HEK293 (cell line): ENCODE measurements around the gene SLC1A3.
A peak's percentile ranks its signal among the peaks of the same experiment; 100 is the strongest.

Experiments used
- ELK4 ChIP-seq: IDR thresholded peaks from 2 replicates; pipeline ENCODE4 v1.6.1; 2011; ENCODE audit warnings: mild to moderate bottlenecking, low read depth, low read length, borderline replicate concordance
- GLI2 ChIP-seq: fragments of 450-650 bp; formaldehyde crosslinking; IDR thresholded peaks from 2 replicates; pipeline ENCODE4; 2017; ENCODE audit warnings: missing biosample characterization, missing genetic modification characterization, low read depth, borderline replicate concordance
- GLIS2 ChIP-seq: fragments of 450-650 bp; formaldehyde crosslinking; IDR thresholded peaks from 2 replicates; pipeline ENCODE4 v1.5.1; 2016; ENCODE audit warnings: missing biosample characterization, missing genetic modification characterization
- KLF16 ChIP-seq: fragments of 450-650 bp; formaldehyde crosslinking; IDR thresholded peaks from 2 replicates; pipeline ENCODE4 v1.5.1; 2017; ENCODE audit warnings: missing biosample characterization, missing genetic modification characterization
- KLF9 ChIP-seq: fragments of 450-650 bp; formaldehyde crosslinking; IDR thresholded peaks from 2 replicates; pipeline ENCODE4 v1.5.1; 2016; ENCODE audit warnings: missing biosample characterization, missing genetic modification characterization, low read depth
- MZF1 ChIP-seq: fragments of 450-650 bp; formaldehyde crosslinking; IDR thresholded peaks from 2 replicates; pipeline ENCODE4 v1.5.1; 2017; ENCODE audit warnings: missing biosample characterization, missing genetic modification characterization, borderline replicate concordance
- RBAK ChIP-seq: fragments of 450-650 bp; formaldehyde crosslinking; IDR thresholded peaks from 2 replicates; pipeline ENCODE4 v1.5.1; 2016; ENCODE audit warnings: missing biosample characterization, missing genetic modification characterization
- ZBTB8A ChIP-seq: fragments of 450-650 bp; formaldehyde crosslinking; IDR thresholded peaks from 2 replicates; pipeline ENCODE4 v1.5.1; 2016; ENCODE audit warnings: missing biosample characterization, missing genetic modification characterization
- ZIC2 ChIP-seq: fragments of 450-650 bp; formaldehyde crosslinking; IDR thresholded peaks from 2 replicates; pipeline ENCODE4 v1.5.1; 2016; ENCODE audit warnings: missing biosample characterization, missing genetic modification characterization
- ZNF10 ChIP-seq: fragments of 450-650 bp; formaldehyde crosslinking; IDR thresholded peaks from 2 replicates; pipeline ENCODE4 v1.5.1; 2017; ENCODE audit warnings: missing biosample characterization, missing genetic modification characterization
- ZNF121 ChIP-seq: fragments of 450-650 bp; formaldehyde crosslinking; IDR thresholded peaks from 2 replicates; pipeline ENCODE4 v1.5.1; 2016; ENCODE audit warnings: missing biosample characterization, missing genetic modification characterization
- ZNF274 ChIP-seq, 2 experiments: fragments of 200-500 bp in 1 of 2; fragments of 450-650 bp in 1 of 2; sonication (Bioruptor generic) in 1 of 2; formaldehyde crosslinking in 1 of 2; IDR thresholded peaks; 2 replicates each; pipeline versions ENCODE4 v1.5.1 to v1.6.1; 2014 to 2016; ENCODE audit warnings: borderline replicate concordance in 1 of 2, inconsistent platforms in 1 of 2, low read length in 1 of 2, missing biosample characterization in 1 of 2, missing genetic modification characterization in 1 of 2
- ZNF404 ChIP-seq: fragments of 450-650 bp; formaldehyde crosslinking; IDR thresholded peaks from 2 replicates; pipeline ENCODE4 v1.5.1; 2017; ENCODE audit warnings: missing biosample characterization, missing genetic modification characterization
- ZNF561 ChIP-seq: fragments of 450-650 bp; IDR thresholded peaks from 2 replicates; pipeline ENCODE4 v1.5.1; 2018; ENCODE audit warnings: missing biosample characterization, missing genetic modification characterization, borderline replicate concordance
- ZNF585B ChIP-seq: fragments of 450-650 bp; formaldehyde crosslinking; IDR thresholded peaks from 2 replicates; pipeline ENCODE4 v1.5.1; 2016; ENCODE audit warnings: missing biosample characterization, missing genetic modification characterization
- ZNF645 ChIP-seq: fragments of 450-650 bp; formaldehyde crosslinking; IDR thresholded peaks from 2 replicates; pipeline ENCODE4; 2016; ENCODE audit warnings: missing biosample characterization, missing genetic modification characterization
- ZNF658 ChIP-seq: fragments of 450-650 bp; formaldehyde crosslinking; IDR thresholded peaks from 2 replicates; pipeline ENCODE4; 2016; ENCODE audit warnings: missing biosample characterization, missing genetic modification characterization
- ZNF677 ChIP-seq: fragments of 450-650 bp; IDR thresholded peaks from 2 replicates; pipeline ENCODE4 v1.5.0; 2018; ENCODE audit warnings: missing biosample characterization, mild to moderate bottlenecking, missing genetic modification characterization, moderate library complexity
- ZNF76 ChIP-seq: fragments of 450-650 bp; formaldehyde crosslinking; IDR thresholded peaks from 2 replicates; pipeline ENCODE4; 2016; ENCODE audit warnings: low read depth, missing biosample characterization, missing genetic modification characterization, borderline replicate concordance
- ZSCAN5A ChIP-seq: fragments of 450-650 bp; formaldehyde crosslinking; IDR thresholded peaks from 2 replicates; pipeline ENCODE4 v1.5.1; 2016; ENCODE audit warnings: missing biosample characterization, missing genetic modification characterization
- TF ChIP-seq, protein P1 (sequence below): fragments of 450-650 bp; formaldehyde crosslinking; conservative IDR thresholded peaks from 2 replicates; pipeline ENCODE4 v1.5.1; 2016; ENCODE audit warnings: low read depth, missing biosample characterization, missing genetic modification characterization
- TF ChIP-seq, protein P2 (sequence below): fragments of 450-650 bp; formaldehyde crosslinking; IDR thresholded peaks from 2 replicates; pipeline ENCODE4 v1.5.1; 2017; ENCODE audit warnings: missing biosample characterization, mild to moderate bottlenecking, missing genetic modification characterization, moderate library complexity
- TF ChIP-seq, protein P3 (sequence below): fragments of 450-650 bp; formaldehyde crosslinking; IDR thresholded peaks from 2 replicates; pipeline ENCODE4 v1.5.1; 2016; ENCODE audit warnings: missing biosample characterization, missing genetic modification characterization

Gene SLC1A3

GRCh38 chr5:36690041-36690961 is 83.9 kb downstream of the SLC1A3 start (continued):
- TF ChIP-seq, protein P1, sequence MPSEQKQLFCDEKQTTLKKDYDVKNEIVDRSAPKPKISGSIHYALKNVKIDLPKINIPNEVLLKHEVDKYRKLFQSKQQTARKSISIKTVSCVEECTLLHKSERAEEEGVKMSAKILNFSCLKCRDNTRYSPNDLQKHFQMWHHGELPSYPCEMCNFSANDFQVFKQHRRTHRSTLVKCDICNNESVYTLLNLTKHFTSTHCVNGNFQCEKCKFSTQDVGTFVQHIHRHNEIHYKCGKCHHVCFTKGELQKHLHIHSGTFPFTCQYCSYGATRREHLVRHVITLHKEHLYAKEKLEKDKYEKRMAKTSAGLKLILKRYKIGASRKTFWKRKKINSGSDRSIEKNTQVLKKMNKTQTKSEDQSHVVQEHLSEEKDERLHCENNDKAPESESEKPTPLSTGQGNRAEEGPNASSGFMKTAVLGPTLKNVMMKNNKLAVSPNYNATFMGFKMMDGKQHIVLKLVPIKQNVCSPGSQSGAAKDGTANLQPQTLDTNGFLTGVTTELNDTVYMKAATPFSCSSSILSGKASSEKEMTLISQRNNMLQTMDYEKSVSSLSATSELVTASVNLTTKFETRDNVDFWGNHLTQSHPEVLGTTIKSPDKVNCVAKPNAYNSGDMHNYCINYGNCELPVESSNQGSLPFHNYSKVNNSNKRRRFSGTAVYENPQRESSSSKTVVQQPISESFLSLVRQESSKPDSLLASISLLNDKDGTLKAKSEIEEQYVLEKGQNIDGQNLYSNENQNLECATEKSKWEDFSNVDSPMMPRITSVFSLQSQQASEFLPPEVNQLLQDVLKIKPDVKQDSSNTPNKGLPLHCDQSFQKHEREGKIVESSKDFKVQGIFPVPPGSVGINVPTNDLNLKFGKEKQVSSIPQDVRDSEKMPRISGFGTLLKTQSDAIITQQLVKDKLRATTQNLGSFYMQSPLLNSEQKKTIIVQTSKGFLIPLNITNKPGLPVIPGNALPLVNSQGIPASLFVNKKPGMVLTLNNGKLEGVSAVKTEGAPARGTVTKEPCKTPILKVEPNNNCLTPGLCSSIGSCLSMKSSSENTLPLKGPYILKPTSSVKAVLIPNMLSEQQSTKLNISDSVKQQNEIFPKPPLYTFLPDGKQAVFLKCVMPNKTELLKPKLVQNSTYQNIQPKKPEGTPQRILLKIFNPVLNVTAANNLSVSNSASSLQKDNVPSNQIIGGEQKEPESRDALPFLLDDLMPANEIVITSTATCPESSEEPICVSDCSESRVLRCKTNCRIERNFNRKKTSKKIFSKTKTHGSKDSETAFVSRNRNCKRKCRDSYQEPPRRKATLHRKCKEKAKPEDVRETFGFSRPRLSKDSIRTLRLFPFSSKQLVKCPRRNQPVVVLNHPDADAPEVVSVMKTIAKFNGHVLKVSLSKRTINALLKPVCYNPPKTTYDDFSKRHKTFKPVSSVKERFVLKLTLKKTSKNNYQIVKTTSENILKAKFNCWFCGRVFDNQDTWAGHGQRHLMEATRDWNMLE, result peak; percentile 83
- TF ChIP-seq ZNF274 (IDR thresholded peaks at IDR 0.05; ENCODE audit: low read length) (no peak), ZNF274 (tag by site-specific recombination; IDR thresholded peaks at IDR 0.05; ENCODE audit: borderline replicate concordance) (no peak), RBAK (tag by site-specific recombination) (no peak), ZNF585B (tag by site-specific recombination) (no peak; the same call in 1 of the 2 replicates), KLF9 (tag by site-specific recombination) (peak; percentile 57), ZNF76 (tag by site-specific recombination) (peak; percentile 63; the same call in 1 of the 2 replicates), ELK4 (no peak), ZBTB8A (tag by site-specific recombination) (peak; percentile 89), GLI2 (tag by site-specific recombination) (no peak), ZIC2 (tag by site-specific recombination) (peak; percentile 88), GLIS2 (tag by site-specific recombination) (peak; percentile 97), ZNF561 (tag by site-specific recombination) (peak; percentile 94; the same call in 1 of the 2 replicates), ZNF10 (tag by site-specific recombination) (peak; percentile 62; the same call in 1 of the 2 replicates), ZNF404 (tag by site-specific recombination) (no peak), MZF1 (tag by site-specific recombination) (peak; percentile 93; the same call in 1 of the 2 replicates), ZNF677 (tag by site-specific recombination) (no peak), ZNF658 (tag by site-specific recombination) (no peak), ZNF645 (tag by site-specific recombination) (no peak), ZNF121 (tag by site-specific recombination) (0 out of 2 replicates have a peak, but pooled peaks have one; percentile 44), KLF16 (tag by site-specific recombination) (0 out of 2 replicates have a peak, but pooled peaks have one; percentile 49), ZSCAN5A (tag by site-specific recombination) (peak; percentile 72; the same call in 1 of the 2 replicates)
- TF ChIP-seq, protein P2, sequence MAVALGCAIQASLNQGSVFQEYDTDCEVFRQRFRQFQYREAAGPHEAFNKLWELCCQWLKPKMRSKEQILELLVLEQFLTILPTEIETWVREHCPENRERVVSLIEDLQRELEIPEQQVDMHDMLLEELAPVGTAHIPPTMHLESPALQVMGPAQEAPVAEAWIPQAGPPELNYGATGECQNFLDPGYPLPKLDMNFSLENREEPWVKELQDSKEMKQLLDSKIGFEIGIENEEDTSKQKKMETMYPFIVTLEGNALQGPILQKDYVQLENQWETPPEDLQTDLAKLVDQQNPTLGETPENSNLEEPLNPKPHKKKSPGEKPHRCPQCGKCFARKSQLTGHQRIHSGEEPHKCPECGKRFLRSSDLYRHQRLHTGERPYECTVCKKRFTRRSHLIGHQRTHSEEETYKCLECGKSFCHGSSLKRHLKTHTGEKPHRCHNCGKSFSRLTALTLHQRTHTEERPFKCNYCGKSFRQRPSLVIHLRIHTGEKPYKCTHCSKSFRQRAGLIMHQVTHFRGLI, result no peak
- TF ChIP-seq, protein P3, sequence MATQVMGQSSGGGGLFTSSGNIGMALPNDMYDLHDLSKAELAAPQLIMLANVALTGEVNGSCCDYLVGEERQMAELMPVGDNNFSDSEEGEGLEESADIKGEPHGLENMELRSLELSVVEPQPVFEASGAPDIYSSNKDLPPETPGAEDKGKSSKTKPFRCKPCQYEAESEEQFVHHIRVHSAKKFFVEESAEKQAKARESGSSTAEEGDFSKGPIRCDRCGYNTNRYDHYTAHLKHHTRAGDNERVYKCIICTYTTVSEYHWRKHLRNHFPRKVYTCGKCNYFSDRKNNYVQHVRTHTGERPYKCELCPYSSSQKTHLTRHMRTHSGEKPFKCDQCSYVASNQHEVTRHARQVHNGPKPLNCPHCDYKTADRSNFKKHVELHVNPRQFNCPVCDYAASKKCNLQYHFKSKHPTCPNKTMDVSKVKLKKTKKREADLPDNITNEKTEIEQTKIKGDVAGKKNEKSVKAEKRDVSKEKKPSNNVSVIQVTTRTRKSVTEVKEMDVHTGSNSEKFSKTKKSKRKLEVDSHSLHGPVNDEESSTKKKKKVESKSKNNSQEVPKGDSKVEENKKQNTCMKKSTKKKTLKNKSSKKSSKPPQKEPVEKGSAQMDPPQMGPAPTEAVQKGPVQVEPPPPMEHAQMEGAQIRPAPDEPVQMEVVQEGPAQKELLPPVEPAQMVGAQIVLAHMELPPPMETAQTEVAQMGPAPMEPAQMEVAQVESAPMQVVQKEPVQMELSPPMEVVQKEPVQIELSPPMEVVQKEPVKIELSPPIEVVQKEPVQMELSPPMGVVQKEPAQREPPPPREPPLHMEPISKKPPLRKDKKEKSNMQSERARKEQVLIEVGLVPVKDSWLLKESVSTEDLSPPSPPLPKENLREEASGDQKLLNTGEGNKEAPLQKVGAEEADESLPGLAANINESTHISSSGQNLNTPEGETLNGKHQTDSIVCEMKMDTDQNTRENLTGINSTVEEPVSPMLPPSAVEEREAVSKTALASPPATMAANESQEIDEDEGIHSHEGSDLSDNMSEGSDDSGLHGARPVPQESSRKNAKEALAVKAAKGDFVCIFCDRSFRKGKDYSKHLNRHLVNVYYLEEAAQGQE (tag by site-specific recombination), result peak; percentile 50; the same call in 1 of the 2 replicates
